Choroid plexus epithelial cell (primary cell): ENCODE measurements around the gene RBM20.

ENCODE experiments used
- DNase-seq: peaks from one replicate; pipeline ENCODE4 v3.0.0-alpha.2; 2010; ENCODE audit warnings: low read depth
- H3K4me3 ChIP-seq: 2 replicates; pipeline ENCODE4 v1.5.1; 2011; ENCODE audit warnings: low read depth, mild to moderate bottlenecking, control low read depth, low read length, moderate library complexity
- TF ChIP-seq, protein P1 (sequence below): conservative IDR thresholded peaks from 2 replicates; pipeline ENCODE4 v1.5.1; 2011; ENCODE audit warnings: low read depth, mild to moderate bottlenecking, control low read depth, inconsistent platforms, low read length, moderate library complexity

RBM20 gene

GRCh38 chr10:110625951-110626855 lies 17.9 kb upstream of the RBM20 start:
- TF ChIP-seq, protein P1, sequence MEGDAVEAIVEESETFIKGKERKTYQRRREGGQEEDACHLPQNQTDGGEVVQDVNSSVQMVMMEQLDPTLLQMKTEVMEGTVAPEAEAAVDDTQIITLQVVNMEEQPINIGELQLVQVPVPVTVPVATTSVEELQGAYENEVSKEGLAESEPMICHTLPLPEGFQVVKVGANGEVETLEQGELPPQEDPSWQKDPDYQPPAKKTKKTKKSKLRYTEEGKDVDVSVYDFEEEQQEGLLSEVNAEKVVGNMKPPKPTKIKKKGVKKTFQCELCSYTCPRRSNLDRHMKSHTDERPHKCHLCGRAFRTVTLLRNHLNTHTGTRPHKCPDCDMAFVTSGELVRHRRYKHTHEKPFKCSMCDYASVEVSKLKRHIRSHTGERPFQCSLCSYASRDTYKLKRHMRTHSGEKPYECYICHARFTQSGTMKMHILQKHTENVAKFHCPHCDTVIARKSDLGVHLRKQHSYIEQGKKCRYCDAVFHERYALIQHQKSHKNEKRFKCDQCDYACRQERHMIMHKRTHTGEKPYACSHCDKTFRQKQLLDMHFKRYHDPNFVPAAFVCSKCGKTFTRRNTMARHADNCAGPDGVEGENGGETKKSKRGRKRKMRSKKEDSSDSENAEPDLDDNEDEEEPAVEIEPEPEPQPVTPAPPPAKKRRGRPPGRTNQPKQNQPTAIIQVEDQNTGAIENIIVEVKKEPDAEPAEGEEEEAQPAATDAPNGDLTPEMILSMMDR, result no peak

GRCh38 chr10:110628161-110628560 lies 16.0 kb upstream of the RBM20 start:
- TF ChIP-seq, protein P1, result no peak

More at GRCh38 chr10:110625951-110626855, 17.9 kb upstream of the RBM20 start:
- DNase-seq, result no peak
- H3K4me3 ChIP-seq, result no peak overlapping the region

DNA sequence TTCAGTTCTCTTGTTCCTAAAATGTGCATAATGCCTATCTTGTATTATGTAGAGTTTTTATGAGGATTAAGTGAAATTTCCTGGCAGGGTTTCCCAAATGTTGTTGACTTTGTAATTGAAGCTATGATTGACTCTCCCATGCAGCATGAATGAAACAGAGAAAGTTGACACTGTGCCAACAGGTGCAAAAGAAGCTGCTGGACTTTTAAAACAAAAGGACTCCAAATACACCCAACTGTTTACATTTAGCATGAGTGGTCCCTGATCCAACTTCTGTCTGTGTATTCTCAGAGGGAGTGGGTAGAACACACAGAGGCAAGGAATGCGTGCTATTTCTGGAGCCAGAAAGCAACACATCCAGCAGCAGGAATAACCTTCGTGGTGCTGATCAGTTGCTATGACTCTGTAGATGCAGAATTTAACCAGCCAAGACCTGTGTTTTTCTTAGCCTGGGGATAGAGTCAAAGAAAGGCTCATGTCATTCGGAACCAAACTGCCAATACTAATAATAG lies 14.4 kb upstream of the RBM20 start:
- no peak overlapping the region for H3K4me3 ChIP-seq
- peak; percentile 82 for DNase-seq
- TF ChIP-seq, protein P1, result no peak

More at GRCh38 chr10:110628161-110628560, 16.0 kb upstream of the RBM20 start:
- no peak overlapping the region for H3K4me3 ChIP-seq
- DNase-seq, result no peak

DNA sequence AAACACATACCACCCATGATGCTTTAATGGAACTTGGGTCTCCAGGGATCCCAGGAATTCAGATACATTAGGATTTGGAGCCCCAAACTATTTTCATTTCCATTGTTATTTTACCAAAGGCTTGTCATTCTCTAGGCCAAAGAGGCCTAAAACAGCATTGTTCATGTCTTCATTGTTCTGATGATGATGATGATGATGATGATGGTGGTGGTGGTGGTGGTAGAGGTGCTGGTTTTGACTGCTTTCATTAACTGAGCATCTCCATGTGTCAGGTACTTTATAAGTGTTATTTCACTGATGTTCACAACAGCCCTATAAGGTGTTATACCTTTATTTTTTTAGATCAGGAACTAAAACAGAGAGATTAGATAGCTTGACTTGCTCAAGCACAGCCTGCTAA lies 12.2 kb upstream of the RBM20 start:
- TF ChIP-seq, protein P1, result no peak
- no peak overlapping the region for H3K4me3 ChIP-seq
- no peak for DNase-seq

GRCh38 chr10:110632591-110633215 lies 11.4 kb upstream of the RBM20 start:
- H3K4me3 ChIP-seq, result no peak overlapping the region
- DNase-seq, result no peak
- TF ChIP-seq, protein P1, result no peak

- no peak overlapping the region for H3K4me3 ChIP-seq
- no peak for DNase-seq
- TF ChIP-seq, protein P1, result no peak
Measured at GRCh38 chr10:110634527-110635209, 9.5 kb upstream of the RBM20 start.
